SK-N-MC (cell line): ENCODE measurements around the gene PAH.

Experiments used
- EZH2 ChIP-seq: fragments of 200-600 bp; sonication (generic); IDR thresholded peaks from one replicate; pipeline ENCODE4 v1.6.1; 2017; ENCODE audit warnings: antibody characterized with exemption
- POLR2AphosphoS5 ChIP-seq: IDR thresholded peaks from 2 replicates; pipeline ENCODE4 v1.6.1; 2012; ENCODE audit warnings: mild to moderate bottlenecking, low read depth, low read length, borderline replicate concordance

- TF ChIP-seq POLR2AphosphoS5 (no peak), EZH2 (no peak)
Observed at GRCh38 chr12:102808412-102808811, 108.6 kb downstream of the PAH start.
